HG03039 (cell line): Measurements from ENCODE around the gene SAMD9.
A peak's percentile ranks its signal among the peaks of the same experiment; 100 is the strongest.
"Not testable (repeated sequence)": the region's sequence is repeated elsewhere in the genome, so short reads cannot be mapped to it uniquely, and the experiment has no call there.

Experiments used
- ATAC-seq: cut with Tn5 transposase; IDR thresholded peaks from one replicate; pipeline ENCODE4 v1.9.1; 2021; ENCODE audit warnings: mild to moderate bottlenecking, moderate library complexity; ENCODE audit not compliant: unreplicated experiment

SAMD9 gene

DNA sequence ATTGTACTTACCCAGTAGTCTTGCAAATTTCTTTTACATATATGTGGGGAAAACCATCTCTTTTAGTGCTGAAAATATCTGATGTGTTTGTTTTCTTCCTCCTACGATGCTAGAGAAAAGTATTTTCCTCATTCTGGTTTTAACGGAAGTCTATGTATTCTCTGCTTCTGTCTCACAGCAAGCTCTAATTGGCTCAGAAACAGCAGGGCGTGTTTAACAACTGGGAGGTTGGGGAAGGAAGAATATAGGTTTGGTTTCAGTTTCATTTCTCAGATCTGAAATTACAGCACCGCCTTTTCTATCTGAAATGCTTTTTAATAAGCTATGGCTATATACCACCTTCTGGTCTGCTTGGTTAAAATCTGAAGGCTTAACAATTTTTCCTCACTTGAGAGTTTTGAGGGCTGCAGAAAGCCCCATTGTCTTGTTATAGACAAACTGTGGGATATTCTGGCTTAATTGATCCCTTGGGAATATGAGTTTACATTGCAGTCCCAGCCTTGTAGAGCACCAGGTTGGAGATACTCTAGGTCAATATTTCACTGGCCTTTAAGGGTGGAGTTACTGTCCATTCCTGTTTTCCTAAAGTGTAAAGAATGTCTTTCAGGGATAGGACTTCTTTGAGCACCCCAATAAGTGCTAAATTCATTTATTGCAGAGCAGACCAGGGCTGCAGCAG, at the start of gene SAMD9:
TSS of gene SAMD9 (minus strand) at position 128 of the 679 bp plus-strand sequence. CDS start 11,882 bp downstream, outside the sequence.
- ATAC-seq = peak; percentile 100

DNA sequence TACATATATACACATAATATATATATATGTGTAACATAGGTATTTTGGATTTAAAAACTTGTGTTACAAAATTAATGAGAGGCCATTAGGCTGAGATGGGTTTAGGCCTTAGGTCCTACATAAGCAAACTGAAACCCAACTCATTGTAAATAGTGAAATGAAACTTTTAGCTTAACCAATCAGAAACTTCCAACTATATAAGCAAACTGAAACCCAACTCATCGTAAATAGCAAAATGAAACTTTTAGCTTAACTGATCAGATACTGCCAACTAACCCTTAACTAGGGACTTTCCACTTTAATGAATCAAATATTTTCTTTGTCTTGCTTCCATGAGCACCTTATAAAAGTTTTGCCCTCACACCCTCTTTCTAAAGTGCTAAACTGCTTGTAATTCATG, 47.7 kb upstream of the SAMD9 start:
- ATAC-seq = peak; percentile 95

DNA sequence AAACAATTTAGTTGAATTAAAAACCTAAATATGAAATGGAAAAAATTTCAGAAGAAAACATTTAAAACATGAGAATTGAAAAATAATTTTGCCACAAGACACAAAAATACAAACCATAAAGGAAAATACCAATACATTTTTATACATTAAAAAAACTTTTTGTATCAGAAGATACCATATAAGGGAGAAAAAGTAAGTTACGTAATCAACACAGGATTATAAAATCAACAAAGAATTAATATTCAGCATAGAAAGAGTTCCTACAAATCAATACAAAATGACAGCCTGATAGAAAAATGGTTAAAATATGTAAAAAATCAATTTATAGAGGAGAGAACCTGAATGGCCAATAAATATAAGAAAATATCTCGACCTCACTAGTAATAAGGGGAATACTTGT, 47.0 kb upstream of the SAMD9 start:
- ATAC-seq = no peak

DNA sequence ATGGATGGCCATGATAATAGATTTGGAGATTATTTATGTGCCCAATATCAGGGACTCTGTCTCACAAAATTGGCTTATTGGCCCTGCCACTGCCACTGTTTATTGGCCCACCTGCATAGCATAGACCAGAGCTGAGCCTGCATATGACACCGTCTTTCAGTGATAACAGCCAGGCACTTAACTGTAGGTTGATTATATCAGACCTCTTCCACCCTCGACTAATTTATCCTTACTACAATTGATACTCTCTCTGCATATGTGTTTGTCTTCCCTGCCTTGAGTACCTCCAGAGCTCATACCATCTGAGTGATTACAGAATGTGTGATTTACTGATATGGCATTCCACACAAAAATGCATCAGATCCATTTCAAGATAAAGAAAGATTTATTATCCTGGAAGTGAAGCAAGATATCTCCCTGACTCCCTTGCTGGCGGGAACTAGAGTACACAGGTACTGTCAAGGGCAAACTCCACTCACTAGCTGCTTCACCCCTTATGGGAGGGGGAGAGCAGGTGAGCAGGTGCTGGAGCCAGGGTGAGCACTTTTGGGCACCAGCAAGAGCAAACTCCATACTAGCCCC, 43.5 kb upstream of the SAMD9 start:
- ATAC-seq = no peak

DNA sequence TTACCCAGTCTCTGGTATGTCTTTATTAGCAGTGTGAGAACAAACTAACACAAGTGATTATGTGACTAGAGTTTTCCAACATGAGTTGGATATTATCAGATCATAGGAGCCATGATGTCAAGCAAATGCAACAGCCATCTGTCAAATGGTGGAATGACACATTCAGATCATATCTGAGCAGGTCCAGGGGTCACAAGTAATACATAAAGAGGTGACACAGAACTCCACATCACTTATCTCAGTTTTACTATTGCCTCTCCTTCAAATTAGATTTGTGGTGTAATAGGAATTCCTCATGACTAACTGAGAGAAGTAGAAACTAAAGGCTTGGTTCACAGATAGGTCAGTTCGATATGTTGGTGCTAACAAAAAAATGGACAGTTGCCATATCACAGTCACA, 42.6 kb upstream of the SAMD9 start:
- ATAC-seq = no peak

DNA sequence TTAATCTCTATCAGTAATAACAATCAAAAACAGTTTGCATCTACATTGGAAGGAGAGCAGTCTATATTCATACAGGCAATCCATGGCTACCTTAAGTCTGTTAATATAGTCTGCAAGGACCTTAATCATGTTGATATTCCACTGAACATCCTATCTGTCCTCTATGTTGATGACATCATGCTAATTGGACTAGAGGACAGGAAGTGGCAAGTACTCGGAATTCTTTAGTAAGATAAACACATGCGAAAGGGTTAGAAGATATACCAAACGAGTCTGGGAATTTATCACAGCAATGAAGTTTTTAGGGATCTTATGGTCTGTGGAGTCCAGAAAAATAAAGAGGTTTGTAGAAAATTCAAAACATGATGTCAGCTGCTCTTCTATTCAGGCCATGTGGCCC, 41.7 kb upstream of the SAMD9 start:
- no peak for ATAC-seq

DNA sequence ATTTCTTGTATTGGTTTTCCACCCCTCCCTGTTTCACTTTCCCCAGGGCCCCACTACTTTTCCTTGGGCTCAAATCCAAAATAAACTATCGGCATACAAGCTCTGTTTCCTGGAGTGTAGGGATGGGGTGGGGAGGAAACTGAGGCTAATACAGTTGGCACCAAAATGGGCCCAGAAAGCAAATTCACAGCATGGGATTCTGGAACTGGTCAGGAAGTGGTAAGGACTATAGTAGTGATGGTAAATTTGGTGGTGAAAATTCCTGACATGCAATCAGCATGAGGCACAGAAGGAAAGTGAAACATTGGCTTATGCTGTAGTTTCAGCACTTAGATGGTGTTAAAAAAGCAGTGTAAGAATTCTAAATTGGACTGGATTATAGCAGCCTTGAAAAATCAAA, 39.1 kb upstream of the SAMD9 start:
- no peak for ATAC-seq

DNA sequence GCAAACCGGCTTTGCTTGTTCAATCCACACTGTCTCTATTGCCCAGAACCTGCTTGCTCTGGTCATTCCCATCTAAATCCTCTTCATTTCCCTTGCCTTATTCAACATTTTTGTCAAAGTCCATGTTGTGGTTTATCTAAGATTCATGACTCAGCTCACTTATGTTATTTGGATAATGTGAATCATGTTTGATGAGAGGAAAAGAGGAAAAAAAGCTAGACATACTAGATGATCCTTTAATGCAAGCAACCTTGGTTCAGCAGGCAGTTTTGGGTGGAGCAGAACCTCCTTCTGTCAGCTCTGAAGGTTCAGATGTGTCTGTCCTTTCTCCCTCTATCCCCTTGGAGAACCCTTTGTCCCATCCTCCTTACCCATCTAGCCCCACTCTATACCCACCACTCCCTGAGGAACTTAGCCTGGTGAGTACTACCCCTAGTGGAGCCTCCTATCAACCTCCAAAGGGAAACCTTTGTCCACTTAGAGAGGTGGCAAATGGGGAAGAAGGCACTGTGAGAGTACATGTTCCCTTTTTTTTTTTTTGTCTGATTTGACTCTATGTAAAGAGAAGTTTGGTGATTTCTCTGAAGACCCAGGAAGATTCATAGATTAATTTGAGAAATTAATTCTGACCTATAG, 32.5 kb upstream of the SAMD9 start:
- ATAC-seq = no peak

DNA sequence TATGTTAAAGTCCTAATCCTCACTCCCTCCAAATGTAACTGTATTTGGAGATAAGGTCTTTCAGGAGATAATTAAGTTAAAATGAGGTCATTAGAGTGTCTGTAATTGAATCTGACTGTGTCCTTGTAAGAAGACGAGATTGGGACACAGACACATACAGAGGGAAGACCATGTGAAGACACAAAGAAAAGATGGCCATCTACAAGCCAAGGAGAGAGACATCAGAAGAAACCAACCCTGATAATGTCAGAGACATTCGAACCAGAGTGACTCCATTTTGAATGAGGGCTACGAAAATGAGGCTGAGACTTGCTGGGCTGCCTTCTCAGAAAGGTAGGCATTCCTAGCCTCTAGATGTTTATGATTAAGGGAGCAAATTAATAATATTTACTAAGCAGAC, 30.9 kb upstream of the SAMD9 start:
- no peak for ATAC-seq

DNA sequence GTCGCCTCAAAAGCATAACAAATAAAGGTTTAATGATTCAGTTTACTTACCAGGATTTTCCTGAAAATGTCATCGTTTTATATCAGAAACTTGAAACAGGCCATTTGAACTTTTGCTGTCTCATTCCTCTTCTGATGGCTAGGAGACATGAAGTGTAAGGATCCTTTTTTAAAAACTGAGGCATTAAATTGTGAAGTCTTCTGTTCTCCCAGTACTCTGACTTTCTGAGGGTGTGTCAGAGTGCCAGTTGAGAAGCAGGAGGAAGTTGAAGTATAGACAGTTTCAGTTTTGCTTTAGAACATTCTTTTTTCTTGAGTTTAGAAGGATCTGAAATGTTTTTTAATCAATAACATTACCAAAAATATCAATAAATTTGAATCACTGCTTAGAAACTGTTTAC, 30.4 kb upstream of the SAMD9 start, which contains the start of gene SAMD9L:
TSS of gene SAMD9L (minus strand) at position 242 of the 400 bp plus-strand sequence. CDS start 12,414 bp downstream, outside the sequence.
- peak; percentile 52 for ATAC-seq

DNA sequence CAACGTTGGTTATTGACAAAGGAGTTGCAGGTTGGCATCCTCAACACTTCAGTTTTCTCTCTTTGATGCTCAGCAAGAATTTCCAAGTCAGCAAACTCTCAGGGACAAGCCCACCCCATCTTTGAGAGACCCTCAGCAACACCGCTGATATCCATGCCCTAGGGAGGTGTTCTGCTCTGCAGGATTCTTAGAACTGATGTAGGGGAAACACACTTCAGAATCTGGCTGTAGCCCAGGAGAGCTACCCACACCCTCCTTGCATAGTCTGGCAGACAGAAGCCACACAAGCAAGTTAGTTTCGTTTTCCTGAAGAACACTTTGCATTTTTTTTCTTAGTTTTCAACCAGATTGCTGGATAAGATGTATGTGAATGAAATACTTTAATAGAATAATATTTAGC, 29.6 kb upstream of the SAMD9 start:
- ATAC-seq = peak; percentile 84

DNA sequence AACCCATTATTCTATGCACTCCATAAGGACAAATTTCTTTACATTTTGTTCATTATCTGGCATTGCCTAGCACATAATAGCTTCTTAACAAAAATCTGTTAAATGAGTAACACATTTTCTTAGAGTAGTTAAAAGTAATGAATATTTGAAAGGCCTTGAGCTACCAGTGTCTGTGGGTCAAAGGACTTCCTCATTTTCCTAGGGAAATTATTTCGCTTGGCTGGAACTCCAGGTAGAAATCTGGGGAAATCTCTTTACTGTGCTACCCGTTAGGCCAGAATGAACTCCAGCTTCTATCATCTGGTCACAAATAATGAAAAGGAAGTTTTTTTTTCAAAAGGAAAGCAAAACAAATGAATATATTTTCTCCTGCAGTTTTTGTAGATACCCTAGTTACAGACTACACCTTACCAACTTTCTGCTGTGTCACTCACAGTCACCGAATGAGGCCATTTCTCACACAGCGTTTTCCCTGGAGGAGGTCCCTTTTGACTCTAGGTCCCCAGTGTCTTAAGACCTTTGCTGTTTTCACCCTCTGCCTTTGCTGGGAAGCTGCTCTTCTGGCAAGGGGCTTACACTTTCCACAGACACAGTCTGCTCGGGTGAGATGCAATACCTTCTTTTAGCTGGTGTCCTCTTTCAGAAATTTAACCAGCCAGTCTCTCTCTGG, 28.8 kb upstream of the SAMD9 start:
- no peak for ATAC-seq

DNA sequence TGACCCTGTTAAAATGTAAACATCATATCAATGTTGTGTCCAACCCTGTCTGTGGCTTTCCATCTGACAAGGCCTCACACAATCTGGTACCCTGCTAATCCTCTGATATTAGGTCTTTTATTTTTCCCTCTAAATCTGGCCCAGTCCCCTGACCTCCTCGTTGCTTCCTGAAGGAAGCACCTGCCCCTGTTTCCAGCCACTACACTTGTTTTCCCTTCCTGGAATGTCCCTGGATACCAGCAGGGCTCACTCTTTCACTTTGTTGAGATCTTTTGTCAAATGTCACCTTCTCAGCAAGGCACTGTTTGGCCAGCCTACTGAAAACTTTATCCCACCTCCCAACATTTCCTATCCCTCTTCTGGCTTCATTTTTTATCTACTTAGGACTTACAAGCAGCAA, 28.3 kb upstream of the SAMD9 start:
- ATAC-seq = no peak

DNA sequence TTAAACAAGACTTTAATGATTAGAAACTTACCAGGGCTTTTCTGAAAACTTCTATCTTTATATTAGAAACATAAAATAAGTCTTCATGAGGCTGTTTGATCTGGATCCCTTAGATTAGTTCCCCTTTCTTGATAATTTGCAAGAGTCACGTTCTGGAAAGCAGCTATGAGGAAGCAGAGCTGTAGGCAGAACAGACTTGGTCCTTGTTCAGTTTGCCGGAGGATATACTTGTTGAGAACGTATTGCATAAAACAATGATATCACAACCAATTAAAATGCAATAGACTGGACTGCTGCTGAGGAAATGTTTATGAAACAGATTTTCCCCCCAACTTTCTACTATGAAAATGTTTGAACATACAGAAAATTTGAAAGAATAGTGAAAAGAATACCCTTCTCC, 27.6 kb upstream of the SAMD9 start:
- no peak for ATAC-seq

DNA sequence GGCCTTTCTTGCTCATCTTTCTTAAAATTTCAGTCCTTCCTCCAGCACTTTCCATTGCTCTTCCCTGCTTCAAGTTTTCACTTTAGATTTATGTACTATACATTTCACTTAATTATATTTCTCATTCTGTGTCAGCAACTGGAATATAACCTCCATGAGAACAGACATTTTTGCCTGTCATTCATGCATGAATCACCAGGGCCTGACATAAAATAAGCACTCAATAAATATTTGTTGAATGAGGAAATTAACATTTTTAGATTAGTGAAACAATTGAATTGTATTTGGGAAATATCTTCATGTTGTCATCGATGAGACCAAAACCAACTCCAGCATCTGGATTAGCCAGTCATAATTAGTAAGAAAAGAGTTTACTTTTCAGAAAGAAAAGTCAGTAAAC, 24.3 kb upstream of the SAMD9 start:
- no peak for ATAC-seq

DNA sequence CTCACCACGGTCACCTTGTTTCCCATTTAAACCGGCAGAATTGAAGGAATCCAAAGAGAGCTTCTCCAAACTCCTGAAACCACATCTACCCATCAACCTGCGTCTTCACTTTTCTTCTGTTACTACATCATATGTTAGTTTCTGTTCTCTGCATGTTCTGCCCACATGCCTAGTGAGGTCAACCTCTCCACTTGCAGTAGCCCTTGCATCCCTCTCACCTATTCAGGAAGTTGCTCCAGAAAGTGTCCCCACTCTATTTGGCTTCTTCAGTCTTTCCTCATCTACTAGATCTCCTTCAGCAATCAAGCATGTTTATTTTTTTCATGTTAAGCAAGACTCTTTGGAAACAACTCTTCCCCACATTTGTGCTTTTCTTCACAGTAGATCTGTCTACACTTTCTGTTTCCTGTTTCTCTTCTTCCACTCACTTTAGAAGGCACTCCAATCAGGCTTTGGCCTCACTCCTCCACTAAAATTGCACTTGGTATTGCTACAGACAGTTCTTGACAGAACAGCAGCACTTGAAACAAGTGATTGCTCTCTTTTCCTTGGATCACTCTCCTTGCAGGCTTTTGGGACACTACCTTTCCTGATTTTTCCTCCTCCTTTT, 22.9 kb upstream of the SAMD9 start:
- no peak for ATAC-seq

DNA sequence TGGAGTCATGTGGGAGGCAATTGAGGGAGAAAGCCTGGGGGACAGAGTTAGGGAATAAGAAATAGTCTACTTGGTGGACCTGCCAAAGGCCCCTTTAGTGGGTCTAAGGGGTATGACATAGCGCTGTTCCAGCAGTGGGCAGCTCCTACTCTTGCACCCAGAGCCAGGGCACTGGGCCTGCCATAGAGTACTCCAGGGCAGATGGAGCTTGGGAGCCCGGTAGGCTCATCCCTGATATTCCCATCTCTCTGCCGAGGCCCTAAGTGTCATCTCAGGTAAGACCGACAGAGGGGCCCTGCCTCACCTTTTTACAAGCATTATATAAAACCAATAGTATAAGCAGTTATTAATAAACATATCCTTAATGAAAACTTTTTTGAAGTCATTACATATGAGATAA, 20.8 kb upstream of the SAMD9 start:
- ATAC-seq = no peak

DNA sequence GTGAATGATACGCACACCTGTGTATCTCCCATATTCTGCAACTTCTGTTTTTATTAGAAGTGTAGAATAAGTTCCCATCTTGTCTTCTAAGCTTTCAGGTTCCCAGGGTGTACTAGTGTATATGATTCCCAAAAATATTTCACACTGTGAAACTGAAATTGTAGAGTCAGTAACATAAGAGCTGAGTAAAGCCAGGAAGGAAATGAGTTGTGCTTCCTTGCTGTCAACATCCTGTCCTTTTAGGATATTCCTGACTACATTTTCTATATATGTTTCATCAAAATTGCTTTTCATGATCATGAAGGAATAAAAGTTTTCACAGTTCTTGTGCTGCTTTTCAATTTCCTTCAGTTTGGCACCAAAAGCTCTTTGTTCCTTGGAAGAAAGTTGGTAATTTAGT, 15.2 kb upstream of the SAMD9 start:
- no peak for ATAC-seq

DNA sequence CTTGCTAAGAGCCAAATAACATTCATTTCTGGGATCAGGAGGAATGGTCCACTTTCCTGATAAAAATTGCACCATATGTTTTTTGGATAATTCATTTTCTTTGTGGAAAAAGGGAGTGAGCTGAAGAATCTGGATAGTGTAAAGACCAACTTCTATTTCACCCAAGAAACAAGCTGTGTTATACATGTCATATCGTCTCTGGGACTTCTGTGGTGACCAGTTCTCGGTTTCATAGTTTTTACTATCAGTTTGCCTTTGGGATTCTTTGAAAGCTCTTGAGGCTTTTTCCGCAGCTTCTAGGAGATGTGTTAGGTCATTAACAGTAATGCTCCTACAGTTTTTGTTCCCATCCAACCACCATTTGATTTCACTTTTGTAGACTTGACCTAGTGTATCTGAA, 14.4 kb upstream of the SAMD9 start:
- ATAC-seq = no peak

DNA sequence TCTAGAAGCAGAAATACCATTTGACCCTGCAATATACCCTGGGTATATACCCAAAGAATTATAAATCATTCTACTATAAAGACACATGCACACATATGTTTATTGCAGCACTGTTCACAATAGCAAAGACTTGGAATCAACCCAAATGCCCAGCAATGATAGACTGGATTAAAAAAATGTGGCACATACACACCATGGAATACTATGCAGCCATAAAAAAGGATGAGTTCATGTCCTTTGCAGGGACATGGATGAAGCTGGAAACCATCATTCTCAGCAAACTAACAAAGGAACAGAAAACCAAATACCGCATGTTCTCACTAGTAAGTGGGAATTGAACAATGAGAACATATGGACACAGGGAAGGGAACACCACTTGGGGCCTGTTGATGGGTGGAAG, 9.2 kb upstream of the SAMD9 start:
- not testable (repeated sequence) for ATAC-seq

DNA sequence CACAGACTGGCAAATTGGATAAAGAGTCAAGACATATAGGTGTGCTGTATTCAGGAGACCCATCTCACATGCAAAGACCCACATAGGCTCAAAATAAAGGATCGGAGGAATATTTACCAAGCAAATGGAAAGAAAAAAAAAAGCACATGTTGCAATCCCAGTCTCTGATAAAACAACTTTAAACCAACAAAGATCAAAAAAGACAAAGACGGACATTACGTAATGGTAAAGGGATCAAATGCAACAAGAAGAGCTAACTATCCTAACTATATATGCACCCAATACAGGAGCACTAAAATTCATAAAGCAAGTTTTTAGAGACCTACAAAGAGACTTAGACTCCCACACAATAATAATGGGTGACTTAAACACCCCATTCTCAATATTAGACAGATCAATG, 5.8 kb upstream of the SAMD9 start:
- not testable (repeated sequence) for ATAC-seq
